Astrocyte (in vitro differentiated cells and primary cell): ENCODE measurements around the gene MRRF.

Experiments
- CTCF ChIP-seq: IDR thresholded peaks from 2 replicates; pipeline ENCODE4 v1.5.1; 2011; ENCODE audit warnings: low read depth, mild to moderate bottlenecking, inconsistent platforms, low read length, moderate library complexity; ENCODE audit not compliant: insufficient read depth
- EZH2 ChIP-seq: IDR thresholded peaks from 2 replicates; pipeline ENCODE4 v1.6.1; 2012; ENCODE audit warnings: mild to moderate bottlenecking, low read length, inconsistent platforms; ENCODE audit not compliant: insufficient read depth

- TF ChIP-seq CTCF (no peak), EZH2 (no peak)
Observed at GRCh38 chr9:122218071-122218934, 46.4 kb upstream of the MRRF start.
